IPS-NIHi7 (cell line): ENCODE measurements around the gene THRA.

Experiments
- DNase-seq: peaks from one replicate; pipeline ENCODE4 v3.0.0; 2012; ENCODE audit warnings: mixed read lengths; ENCODE audit errors: extremely low spot score

THRA gene

DNA sequence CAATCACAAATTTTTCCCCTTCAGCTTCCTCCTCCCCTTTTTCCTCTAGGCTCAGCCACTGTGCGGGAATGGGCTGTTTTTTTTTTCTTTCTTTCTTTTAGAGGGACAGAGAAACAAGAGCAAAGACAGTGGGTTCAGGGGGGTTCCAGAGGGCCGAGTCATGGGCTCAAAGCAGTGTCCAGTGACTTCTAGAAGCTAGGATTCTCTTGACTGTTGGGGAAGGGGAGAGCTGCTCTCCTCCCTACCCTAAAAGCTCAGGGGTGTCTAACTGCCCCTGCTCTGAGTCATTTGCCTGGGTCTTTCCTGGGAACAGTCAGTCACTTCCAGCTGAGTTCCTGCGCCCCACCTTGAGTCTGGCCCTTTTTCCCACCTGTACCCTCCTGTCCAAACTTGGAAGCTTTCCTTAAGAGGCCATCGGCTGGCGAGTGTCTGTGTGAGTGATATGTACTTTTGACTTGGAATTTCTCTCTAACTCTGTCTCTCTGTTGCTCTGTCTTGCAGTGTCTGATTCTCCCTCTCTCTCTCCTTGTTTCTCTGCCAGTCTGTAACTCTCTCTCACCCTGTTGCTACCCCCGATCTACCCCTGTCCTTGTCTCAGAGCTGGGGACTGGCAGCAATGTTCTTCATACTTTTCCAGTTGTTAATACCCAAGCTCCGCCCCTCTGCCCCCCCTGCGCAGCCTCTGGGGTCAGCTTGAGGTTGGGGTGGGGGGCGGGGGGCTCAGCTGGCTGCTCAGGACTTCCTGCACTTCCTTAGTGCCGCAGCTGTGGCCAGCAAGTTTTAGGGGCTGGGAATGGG lies 2.4 kb downstream of the THRA start:
- no peak for DNase-seq

DNA sequence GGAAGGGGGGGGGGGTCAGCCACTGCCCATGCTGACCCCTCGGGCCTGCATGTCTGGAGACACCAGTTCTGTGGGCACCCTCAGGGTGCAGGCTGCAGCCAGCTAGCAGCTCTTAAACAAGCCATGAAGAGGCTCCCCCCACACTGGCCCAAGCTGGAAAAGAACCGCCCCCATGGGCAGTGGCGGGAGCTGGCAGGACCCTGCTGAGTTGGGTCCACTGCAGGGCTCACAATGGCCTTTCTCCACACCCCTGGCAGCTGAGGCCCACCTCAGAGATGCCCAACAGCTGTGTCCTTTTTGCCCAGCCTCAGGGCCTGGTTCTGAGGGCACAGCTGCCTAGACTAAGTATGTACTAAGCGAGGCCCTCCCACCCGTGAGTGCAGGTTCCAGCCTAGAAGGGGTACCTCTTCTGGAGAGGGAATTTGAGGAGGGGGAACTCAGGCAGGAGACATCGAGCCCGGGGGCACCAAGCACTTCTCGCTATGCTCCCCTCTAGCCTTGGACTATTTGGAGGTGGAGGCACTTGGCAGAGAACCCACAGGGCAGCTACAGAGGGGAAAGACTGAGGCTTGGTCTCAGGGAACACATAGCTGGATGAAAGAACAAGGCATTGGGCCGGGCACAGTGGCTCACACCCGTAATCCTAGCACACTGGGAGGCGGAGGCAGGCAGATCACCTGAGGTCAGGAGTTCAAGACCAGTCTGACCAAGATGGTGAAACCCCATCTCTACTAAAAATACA lies 3.2 kb downstream of the THRA start:
- DNase-seq = no peak

DNA sequence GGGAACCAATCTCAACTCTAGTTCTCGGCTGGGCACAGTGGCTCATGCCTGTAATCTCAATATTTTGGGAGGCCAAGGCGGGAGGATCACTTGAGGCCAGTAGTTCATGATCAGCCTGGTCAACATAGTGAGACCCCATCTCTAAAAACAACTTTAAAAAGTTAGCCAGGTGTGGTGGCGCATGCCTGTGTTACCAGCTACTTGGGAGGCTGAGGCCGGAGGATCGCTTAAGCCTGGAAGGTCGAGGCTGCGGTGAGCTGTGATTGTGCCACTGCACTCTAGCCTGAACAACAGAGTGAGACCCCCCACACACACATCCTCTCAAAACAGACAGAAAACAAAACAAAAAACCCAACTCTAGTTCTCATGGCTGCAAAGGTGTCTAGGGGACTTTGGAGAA lies 4.9 kb downstream of the THRA start:
- no peak for DNase-seq

DNA sequence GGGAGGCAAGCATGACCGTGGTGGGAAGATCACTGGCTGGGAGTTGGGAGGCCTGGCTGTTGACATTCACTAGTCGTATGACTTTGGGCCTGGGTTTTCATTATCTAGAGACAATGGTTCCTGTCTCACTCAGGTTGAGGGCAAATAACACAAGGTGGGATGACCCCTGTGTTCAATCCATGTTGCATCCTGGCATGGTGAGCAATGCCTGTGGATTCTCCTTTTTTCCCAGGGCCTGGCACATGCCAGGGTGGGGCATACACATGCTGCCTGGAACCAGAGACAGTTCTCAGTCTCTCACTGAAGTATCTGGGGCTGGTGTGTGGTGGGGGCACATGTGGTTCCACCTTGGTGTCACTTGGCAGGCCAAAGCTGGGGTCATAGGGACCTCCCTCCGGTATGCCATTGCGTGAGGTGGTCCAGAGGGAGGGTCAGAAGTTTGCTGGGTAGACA lies 5.4 kb downstream of the THRA start:
- no peak for DNase-seq

DNA sequence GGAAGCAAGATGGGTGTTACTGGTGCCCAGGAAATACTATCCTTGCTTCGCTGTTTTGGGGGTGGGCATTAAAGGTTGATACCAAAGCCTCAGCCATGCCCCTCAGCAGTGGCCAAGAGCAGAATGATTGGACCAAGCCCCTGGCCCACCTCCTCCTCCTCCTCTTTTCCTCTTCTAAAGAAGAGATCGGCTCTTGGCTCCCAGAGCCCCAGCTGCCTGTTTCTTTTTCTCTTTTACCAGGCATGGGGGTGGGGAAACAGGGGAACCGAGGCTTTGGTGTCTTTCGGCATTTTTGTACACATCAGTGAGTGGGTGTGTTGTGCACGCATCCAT lies 5.8 kb downstream of the THRA start:
- DNase-seq = no peak

DNA sequence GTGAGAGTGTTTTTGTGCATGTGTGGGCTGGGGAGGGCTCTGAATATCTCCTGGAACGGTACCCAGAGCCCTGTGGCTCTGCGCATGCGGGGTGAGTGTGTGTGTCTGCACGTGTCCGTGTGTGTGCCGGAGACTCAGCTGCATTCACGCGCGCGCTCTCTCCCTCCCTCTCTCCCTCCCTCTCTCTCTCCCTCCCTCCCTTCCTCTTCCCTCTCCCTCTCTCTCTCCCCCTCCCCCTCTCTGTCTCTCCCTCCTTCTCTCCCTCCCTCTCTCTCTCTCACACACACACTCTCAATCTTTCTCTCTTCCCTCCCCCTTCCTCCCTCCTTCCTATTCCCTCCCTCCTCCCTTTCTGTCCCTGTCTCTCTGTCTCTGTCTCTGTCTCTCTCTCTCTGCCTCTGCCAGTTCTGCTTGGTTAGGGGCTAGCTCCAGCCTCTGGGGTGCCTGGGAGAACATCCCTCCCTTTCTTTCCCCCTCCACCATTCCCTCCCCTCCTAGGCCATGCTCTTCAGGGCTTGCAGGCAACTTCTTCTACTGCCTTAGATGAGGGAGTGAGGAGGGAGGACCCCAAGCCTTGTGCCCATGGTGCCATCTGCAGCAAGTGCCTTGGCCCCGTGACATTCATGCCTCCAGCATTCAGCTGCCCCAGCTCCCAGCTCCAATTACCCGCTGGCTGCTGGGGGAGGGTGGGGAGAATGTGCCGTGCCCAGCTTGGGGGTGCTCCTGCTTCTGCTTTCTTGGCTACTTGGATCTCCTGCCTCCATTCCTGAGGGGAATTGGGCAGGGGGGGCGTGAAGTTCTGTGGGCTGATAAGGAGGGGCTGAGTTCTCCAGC lies 6.4 kb downstream of the THRA start:
- no peak for DNase-seq

DNA sequence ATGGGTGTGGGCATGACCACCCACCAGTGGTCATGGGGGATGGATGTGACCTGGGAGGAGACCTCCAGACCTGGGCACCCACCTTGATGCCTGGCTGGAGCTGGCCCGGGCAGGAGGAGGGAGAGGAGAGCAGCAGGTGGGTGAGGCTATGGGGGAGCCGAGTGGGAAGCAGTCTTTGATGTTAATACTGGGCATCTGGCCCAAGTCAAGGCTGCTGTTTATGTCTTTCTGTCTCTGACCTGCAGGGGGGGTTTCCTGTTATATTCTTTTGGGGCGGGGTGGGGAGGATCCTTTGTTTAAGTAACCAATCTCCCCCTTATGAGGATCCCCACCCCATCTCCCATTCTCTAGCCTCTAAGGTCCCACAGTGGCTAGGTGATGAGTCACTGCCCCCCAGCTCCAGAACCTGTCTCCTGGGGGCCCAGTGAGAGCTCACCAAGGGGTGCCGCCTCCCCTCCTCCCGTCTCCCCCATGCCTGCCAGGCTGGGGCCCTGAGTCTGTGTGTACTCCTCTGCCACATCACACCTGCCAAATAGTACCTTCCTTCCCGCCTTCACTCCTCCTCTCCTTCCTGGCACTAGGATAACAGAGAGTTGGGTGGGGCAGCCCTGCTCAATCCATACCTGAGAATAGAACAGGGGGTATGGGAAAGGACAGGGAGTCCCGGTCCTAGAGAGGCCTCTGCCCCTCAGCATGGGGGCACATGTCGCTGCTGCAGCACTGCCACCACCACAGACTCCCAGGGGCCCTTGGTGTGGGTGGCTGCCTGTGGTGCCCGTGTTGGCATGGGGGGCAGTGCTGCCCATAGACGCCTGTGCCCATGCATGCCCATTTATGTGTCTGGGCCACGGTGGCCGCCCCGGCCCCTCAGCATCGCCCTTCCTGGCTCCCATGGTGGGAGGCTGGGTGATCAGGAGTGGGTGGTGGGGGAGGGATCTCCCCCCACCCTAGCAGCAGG lies 7.3 kb downstream of the THRA start:
- DNase-seq = no peak

DNA sequence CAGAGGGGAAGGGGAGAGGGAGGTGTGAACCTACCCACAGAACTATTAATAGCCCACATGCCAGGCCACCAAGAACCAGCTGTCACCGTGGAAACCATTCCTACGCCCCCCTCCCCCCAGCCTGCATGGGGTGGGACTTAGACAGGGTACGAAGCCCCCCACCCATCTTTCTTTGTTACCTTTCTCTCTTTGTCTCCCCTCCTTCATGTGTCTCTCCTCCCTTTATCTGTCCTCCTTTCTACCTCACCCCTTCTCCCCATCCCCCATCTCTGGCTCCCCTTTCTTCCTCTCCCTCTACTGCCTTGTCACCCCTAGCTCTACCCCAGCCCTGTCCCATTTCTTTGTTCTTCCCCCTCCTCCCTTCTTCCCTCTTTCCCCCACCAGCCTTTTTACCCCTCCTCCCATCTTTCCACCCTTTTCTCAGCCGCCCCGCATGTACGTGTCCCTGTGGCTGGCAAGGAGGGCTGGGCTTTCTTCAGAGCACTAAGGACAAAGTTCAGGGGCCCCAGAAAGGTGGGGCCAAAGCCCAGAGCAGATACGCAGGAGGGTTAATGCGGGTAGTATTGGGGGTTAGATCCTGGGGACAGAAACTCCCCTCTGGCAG lies 8.0 kb downstream of the THRA start:
- DNase-seq = no peak

DNA sequence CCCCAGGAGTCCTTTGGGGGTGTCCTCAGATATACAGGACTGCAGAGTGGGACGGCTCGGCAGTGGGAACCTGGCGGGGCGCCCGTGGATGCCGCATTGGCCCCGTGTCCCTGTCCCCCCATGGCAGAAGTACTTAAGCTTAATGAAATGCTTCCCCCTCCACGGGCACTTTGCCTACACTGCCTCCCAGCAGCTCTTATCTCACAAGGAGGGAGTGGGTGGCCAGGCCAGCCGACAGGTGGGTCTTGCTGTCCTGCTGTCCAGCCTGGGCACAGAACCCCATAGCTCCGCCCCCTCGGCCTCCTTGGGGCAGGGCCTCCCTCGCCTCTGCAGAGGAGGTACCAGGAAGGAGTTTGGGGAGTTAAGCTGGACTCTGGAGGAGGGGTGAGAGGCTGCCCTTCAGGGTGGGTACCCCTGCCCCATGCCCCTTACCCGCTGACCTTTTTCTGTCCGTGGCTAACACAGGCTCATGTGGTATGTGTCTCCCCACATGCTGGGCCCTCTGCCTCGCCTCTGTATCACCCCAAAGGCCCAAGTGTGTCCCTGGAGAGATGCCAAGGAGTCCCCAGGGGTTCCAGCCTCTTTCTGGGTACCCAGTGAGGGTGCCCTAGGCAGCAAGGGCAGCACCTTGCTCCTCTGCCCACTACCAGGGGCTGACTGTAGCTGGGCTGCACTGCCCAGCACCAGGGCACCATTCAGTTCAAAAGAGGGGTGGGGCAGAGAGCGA lies 8.7 kb downstream of the THRA start:
- DNase-seq = no peak

DNA sequence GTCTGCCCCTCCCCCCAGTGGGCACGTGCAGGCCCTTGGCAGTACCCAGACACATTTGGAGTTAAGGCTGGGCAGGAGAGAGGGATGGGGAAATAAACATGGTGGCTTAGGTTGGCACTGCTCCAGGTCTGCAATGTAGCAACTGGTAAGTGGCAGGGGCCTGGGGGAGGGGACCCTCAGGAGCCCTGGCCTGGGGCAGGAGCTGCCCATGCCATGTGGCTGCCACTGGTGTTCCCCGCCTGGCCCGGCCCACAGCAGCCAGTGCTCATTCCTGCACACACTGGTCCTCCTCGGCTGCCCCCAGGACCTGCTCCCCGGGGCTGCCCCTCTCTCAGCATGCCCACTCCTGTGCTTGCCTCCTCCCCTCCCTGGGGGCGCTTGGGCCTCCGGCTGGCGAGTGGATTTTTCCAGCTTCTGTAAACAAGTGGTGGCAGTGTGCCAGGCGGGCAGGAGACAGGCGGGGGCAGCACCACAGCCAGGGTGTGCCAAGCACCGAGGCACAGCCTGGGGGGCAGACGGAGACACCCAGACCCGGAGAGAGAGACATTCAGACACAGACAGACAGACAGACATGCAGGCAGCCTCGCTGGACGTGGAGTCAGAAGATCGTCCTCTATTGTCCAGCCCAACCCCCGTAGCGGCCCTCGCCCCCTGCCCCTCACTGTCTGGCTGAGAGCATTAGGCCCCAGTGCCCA lies 9.4 kb downstream of the THRA start:
- no peak for DNase-seq

DNA sequence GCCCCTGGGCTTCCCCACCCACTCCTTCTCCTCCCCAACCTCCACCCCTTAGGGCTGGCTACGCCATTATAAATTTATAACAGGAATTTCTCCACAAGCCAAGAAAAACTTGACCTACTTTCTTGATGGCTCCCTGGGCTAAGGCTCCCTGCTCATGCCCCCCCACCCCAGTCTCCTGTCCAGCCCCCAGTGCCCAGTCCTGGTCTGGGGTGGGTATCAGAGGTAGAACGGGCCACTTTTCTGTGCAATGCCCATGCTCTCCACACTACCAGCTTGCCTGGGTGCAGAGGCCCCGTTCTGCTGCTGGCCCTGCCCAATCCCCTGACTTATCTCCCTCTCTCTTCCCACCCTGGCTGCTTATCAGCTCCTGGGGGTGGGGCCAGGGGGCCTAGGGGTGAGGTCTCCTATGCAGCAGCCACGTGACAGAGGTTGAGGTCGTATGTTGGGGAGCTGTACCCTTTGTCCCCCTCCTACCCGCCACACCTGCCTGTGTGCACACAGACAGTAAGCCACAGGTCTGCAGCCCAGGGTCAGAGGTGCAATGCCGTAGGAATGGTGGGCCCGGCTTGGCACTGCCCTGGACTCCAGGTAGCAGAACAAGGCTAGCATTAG lies 10.1 kb downstream of the THRA start:
- DNase-seq = no peak

DNA sequence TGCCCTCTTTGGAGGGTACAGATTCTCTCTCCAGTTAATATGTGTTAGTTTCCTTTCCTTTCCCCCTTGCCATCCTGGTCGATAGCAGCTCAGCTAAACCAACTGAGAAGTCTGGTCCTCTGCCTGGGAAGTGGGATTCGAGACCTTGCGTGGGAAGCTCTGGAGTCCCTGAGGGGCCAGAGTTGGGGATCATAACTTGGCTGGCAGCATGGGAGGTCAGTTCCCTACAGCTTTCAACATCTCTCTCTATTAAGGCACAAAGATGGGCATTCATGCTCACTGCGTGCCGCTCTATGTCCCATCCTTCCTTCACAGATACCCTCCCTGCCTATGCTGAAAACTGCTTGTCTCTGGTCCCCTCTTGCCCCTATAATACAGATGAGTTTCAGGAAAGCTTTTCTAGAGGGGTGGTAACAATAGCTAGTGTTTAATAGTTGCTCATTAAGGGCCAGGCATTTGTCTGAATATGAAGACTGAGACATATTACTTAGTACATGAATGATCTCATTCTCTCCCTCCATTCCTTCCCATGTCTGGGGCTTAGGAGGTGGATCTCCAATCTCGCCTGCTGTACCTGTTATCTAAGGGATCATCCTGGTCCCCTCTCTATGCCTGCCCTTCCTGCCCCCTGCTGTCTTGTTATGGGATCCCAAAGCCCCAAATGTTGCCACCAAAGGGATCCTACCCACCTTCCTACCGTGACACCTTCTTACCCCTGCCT lies 10.8 kb downstream of the THRA start:
- no peak for DNase-seq

DNA sequence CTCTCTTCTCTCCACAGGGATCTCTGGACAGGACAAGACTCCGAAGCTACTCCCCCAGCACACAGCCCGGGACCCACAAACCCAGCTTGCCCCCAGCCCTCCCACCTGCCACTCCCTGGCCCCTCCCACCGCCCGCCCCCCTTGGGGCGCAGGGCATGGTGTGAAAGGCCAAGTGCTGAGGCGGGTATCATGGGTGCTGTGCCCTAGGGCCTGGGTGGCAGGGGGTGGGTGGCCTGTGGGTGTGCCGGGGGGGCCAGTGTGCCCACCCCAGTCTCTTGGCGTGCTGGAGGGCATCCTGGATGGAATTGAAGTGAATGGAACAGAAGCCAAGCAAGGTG lies 11.4 kb downstream of the THRA start:
- DNase-seq = no peak

DNA sequence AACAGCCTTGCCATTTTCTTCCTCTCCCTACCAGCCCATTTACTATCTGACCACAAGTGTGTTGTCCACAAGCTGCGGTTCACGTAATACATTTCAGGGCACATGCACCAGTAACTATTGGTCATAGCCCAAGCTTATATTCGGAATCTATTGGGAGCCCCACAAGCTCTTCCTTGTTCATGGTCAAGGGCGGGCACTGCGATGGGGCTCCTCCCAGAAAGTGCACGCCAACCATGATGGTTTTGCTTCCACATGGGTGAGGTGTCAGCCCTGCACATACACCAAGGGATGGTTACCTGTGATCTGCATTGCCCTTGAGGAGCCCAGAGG lies 12.1 kb downstream of the THRA start:
- DNase-seq = no peak

DNA sequence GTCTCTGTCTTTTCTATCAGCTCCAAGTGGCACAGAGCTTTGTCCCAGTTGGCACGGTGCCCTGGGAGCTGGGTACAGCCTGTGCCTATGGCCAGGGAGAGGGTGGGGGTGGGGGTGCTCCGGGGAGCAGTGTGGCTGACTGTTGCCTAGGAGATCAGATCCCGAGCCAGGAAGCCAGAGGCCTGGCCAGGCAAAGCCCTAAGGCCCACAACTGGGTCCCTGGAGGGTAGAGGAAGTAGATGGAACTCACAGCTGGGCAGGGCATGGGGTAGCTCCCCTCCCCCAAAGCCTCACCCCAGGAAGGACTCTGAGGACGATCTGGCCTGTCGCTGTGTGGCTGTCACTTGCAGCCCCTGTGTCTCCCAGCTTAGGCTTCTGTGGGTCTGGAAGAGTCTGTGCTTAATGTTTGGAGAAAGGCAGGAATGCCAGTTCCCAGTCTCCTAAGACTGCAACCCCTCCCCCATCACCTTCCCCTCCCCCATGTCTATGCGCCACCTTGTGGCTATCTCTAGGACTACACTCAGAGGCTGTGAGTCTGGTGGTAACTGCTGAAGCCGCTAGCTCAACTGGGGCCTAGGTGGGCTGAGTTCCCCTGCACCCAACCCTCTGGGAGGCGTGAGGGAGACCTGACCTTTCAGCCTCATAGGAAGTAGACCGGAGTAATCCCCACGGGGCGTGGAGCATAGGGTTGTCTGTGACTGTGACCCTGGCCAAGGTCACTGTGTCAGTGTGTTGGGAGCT lies 12.6 kb downstream of the THRA start:
- DNase-seq = peak; percentile 75

DNA sequence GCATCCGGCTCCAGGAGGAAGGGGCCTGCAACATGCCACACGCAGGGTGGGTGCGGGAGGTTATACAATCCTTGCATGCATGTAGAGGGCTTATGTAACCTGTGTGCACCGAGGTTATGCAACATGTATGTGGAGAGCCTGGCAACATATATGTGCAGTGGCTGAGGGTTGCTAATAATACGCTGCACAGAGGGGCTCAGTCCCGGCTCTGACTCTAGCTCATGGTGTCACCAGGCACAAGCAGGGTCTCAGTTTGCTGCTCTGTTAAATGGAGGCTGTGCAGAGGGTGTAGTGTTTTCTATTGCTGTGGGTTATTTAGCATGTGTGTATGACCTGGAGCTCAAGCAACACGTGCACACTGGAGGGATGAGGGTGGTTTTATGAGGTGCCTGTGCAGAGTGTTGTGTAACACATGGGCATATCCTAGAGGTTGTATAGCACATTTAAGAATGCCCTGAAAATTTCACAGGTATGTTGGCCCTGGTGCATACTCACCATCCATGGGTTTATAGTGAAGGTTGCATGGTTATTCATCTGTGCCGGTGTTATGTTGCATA lies 13.3 kb downstream of the THRA start:
- no peak for DNase-seq

DNA sequence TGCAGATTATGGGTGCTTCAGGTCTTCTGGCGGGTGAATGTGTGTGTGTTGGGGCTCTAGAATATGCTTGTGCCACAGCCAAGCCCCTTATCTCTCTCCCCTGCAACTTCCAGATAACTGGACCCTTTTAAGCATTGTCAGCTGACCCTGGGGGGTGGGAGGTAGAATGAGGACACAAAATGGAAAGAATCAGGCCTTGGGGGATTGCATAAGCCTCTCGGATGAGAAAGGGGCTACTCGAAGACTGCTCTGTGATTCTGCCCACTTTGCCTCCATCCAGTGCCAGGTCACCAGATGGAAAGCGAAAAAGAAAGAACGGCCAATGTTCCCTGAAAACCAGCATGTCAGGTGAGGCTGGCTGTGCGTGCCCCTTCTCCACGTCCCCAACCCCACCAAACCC lies 13.8 kb downstream of the THRA start:
- DNase-seq = no peak

DNA sequence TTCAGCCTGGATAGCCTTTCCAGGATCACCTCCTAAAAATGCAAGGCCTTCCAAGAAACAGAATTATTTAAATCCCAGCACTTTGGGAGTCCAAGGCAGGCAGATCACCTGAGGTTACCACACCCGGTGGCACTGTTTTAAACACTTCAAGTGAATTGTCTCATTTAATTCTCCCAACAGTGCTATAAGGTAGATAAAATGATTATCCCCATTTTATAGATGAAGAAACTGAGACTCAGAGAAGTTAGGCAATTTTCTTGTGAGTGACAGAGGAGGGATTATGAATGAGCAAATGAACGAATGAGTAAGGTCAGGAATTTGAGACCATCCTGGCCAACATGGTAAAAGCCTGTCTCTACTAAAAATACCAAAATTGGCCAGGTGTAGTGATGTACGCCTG lies 16.8 kb downstream of the THRA start:
- DNase-seq = no peak
